Caco-2 (cell line): ENCODE data around the gene KDM1A. TPM values are rescaled to one million over a fixed set of nuclear protein-coding genes. Genes with fewer than 3 reads are reported as not detected.

Experiments used
- BruUV-seq: library from RNA; stranded (reverse); fragments of 400-500 nt; replicated peaks from 2 replicates; lab custom pipeline; 2021; lab: Mats Ljungman, UMichigan
- CTCF ChIA-PET: fragments of 300-600 bp; sonication (Branson Sonifier 250); formaldehyde crosslinking; loops from one replicate; lab custom pipeline; 2022; ENCODE audit warnings: antibody characterized with exemption; lab: Charles Lee
- POLR2A ChIA-PET: fragments of 300-600 bp; sonication (Branson Sonifier 250); formaldehyde crosslinking; loops from one replicate; lab custom pipeline; 2022; ENCODE audit warnings: antibody characterized with exemption; lab: Charles Lee
- DNase-seq, 2 experiments: peaks; one replicate each; pipeline versions ENCODE4 v3.0.0 to v3.0.0-alpha.2; 2020 to 2022
- H3K27me3 ChIP-seq: replicated peaks from 2 replicates; pipeline ENCODE4 v1.6.0; 2011; ENCODE audit warnings: low read length; ENCODE audit not compliant: control insufficient read depth, insufficient read depth
- H3K36me3 ChIP-seq: 2 replicates; pipeline ENCODE4 v1.5.1; 2011; ENCODE audit warnings: low read length; ENCODE audit not compliant: control insufficient read depth, insufficient read depth
- H3K4me1 ChIP-seq: fragments of 250-450 bp; sonication (Bioruptor Pico); 2 replicates; pipeline ENCODE4 v1.5.1; 2020; ENCODE audit warnings: mild to moderate bottlenecking
- H3K4me3 ChIP-seq: 2 replicates; pipeline ENCODE4 v1.5.1; 2011; ENCODE audit warnings: low read depth, mild to moderate bottlenecking, control low read depth, low read length
- H3K9me3 ChIP-seq: fragments of 250-450 bp; sonication (Bioruptor Pico); 2 replicates; pipeline ENCODE4 v1.5.1; 2020; ENCODE audit warnings: mild to moderate bottlenecking, moderate library complexity
- H3K27ac Mint-ChIP-seq: one replicate; pipeline ENCODE4 v1.8.0; 2022; ENCODE audit warnings: mixed read lengths; ENCODE audit not compliant: unreplicated experiment
- H3K27me3 Mint-ChIP-seq: one replicate; pipeline ENCODE4 v1.8.0; 2022; ENCODE audit warnings: mixed read lengths; ENCODE audit not compliant: insufficient read depth, unreplicated experiment
- H3K36me3 Mint-ChIP-seq: one replicate; pipeline ENCODE4 v1.8.0; 2022; ENCODE audit warnings: mild to moderate bottlenecking, mixed read lengths; ENCODE audit not compliant: insufficient read depth, unreplicated experiment
- H3K4me1 Mint-ChIP-seq: one replicate; pipeline ENCODE4 v1.8.0; 2022; ENCODE audit warnings: low read depth, mixed read lengths; ENCODE audit not compliant: unreplicated experiment
- H3K4me3 Mint-ChIP-seq: one replicate; pipeline ENCODE4 v1.8.0; 2022; ENCODE audit warnings: mild to moderate bottlenecking, moderate library complexity, mixed read lengths; ENCODE audit not compliant: unreplicated experiment
- H3K9me3 Mint-ChIP-seq: one replicate; pipeline ENCODE4 v1.8.0; 2022; ENCODE audit warnings: mixed read lengths; ENCODE audit not compliant: unreplicated experiment
- CTCF ChIP-seq, 2 experiments: fragments of 200-600 bp in 1 of 2; IDR thresholded peaks; 1 replicate in 1 of 2; 2 replicates in 1 of 2; pipeline versions ENCODE4 v1.5.1 to v1.8.0; 2011 to 2022; ENCODE audit warnings: antibody characterized with exemption in 1 of 2, control low read depth in 1 of 2, inconsistent platforms in 1 of 2, low read depth in 1 of 2, low read length in 1 of 2, mild to moderate bottlenecking in 1 of 2, moderate library complexity in 1 of 2; ENCODE audit not compliant: insufficient read depth in 1 of 2, severe bottlenecking in 1 of 2, unreplicated experiment in 1 of 2
- intact Hi-C: fragments of 100-400 bp; cut with micrococcal nuclease; formaldehyde crosslinking; loops from one replicate; pipeline ENCODE4 v1.10.0; 2022; ENCODE audit not compliant: unreplicated experiment
- total RNA-seq: library from RNA; stranded (reverse); gene quantifications from 2 replicates; pipeline ENCODE4 v1.2.3, GENCODE V29; 2022

Gene KDM1A
- total RNA-seq, 1 experiment from 2014 or later, result 83.0 TPM

GRCh38 chr1:22971611-22972405, 47.5 kb upstream of the KDM1A start:
- Mint-ChIP-seq H3K4me1 (peaks cover 7% of the 10 kb centered on the region), H3K9me3 (no peaks in the 10 kb centered on the region), H3K27ac (no peak overlapping the region), H3K36me3 (no peaks in the 10 kb centered on the region), H3K4me3 (no peak overlapping the region), H3K27me3 (peaks cover 12% of the 10 kb centered on the region)
- BruUV-seq, result no TSS peak
- DNase-seq, result no peak
- no peak overlapping the region for H3K4me3 ChIP-seq
- ChIA-PET CTCF (no interaction called here), POLR2A (no interaction called here)
- intact Hi-C loops, result no loop called here
- no peaks in the 10 kb centered on the region for H3K9me3 ChIP-seq
- no peaks in the 10 kb centered on the region for H3K36me3 ChIP-seq
- no peaks in the 10 kb centered on the region for H3K4me1 ChIP-seq
- no peaks in the 10 kb centered on the region for H3K27me3 ChIP-seq
- TF ChIP-seq CTCF (IDR thresholded peaks at IDR 0.05; ENCODE audit: insufficient read depth in 1 of 2, low read depth in 1 of 2, low read length in 1 of 2, severe bottlenecking in 1 of 2, unreplicated experiment in 1 of 2), result no peak

GRCh38 chr1:22972760-22973159, 46.5 kb upstream of the KDM1A start, which contains the start of gene LACTBL1:
LACTBL1 (minus strand) TSS chr1:22972866; CDS start chr1:22972316, 550 bp downstream.
- no peaks in the 10 kb centered on the region for H3K36me3 ChIP-seq
- CTCF ChIA-PET, result interaction anchor here (0.7 kb wide), 2 partner anchors 212 to 310 kb away, joined by 3 to 4 read pairs; no protein-coding TSS in a partner anchor
- no peak within 1 kb of the TSS for H3K4me3 ChIP-seq
- no peaks in the 10 kb centered on the region for H3K36me3 Mint-ChIP-seq
- H3K4me1 ChIP-seq, result no peaks in the 10 kb centered on the region
- peaks cover 8% of the 10 kb centered on the region for H3K4me1 Mint-ChIP-seq
- H3K9me3 Mint-ChIP-seq, result no peaks in the 10 kb centered on the region
- H3K9me3 ChIP-seq, result no peaks in the 10 kb centered on the region
- no peak within 1 kb of the TSS for H3K4me3 Mint-ChIP-seq
- H3K27me3 Mint-ChIP-seq, result peaks cover 12% of the 10 kb centered on the region
- TF ChIP-seq CTCF (IDR thresholded peaks at IDR 0.05; ENCODE audit: insufficient read depth in 1 of 2, low read depth in 1 of 2, low read length in 1 of 2, severe bottlenecking in 1 of 2, unreplicated experiment in 1 of 2), result no peak
- intact Hi-C loops, result no loop called here
- POLR2A ChIA-PET, result no interaction called here
- no peaks in the 10 kb centered on the region for H3K27me3 ChIP-seq
- no TSS peak for BruUV-seq
- H3K27ac Mint-ChIP-seq, result no peak within 1 kb of the TSS
- DNase-seq, result no peak

GRCh38 chr1:22975694-22976093, 43.6 kb upstream of the KDM1A start:
- H3K36me3 Mint-ChIP-seq, result no peaks in the 10 kb centered on the region
- H3K27ac Mint-ChIP-seq, result no peak overlapping the region
- intact Hi-C loops, result loop anchor here (1.0 to 5.0 kb wide), 2 partner anchors 112 to 209 kb away; no protein-coding TSS in a partner anchor
- peaks cover 5% of the 10 kb centered on the region for H3K27me3 Mint-ChIP-seq
- no peaks in the 10 kb centered on the region for H3K9me3 Mint-ChIP-seq
- Histone ChIP-seq H3K4me1 (no peaks in the 10 kb centered on the region), H3K36me3 (no peaks in the 10 kb centered on the region), H3K9me3 (no peaks in the 10 kb centered on the region), H3K4me3 (no peak overlapping the region), H3K27me3 (no peaks in the 10 kb centered on the region)
- peaks cover 8% of the 10 kb centered on the region for H3K4me1 Mint-ChIP-seq
- BruUV-seq, result no TSS peak
- CTCF ChIA-PET, result no interaction called here
- no peak for TF ChIP-seq CTCF (IDR thresholded peaks at IDR 0.05; ENCODE audit: insufficient read depth in 1 of 2, low read depth in 1 of 2, low read length in 1 of 2, severe bottlenecking in 1 of 2, unreplicated experiment in 1 of 2)
- POLR2A ChIA-PET, result no interaction called here
- DNase-seq, result no peak
- no peak overlapping the region for H3K4me3 Mint-ChIP-seq
